HFF-Myc (cell line): Measurements from ENCODE around the gene CFAP45.

Experiments used
- DNase-seq: peaks from one replicate; pipeline ENCODE4 v3.0.0-alpha.2; 2011; ENCODE audit warnings: low read depth; ENCODE audit errors: extremely low read depth
- H3K4me3 ChIP-seq: replicated peaks from 2 replicates; pipeline ENCODE4 v1.5.1; 2011; ENCODE audit warnings: low read depth, mild to moderate bottlenecking, control low read depth, low read length
- TF ChIP-seq, protein P1 (sequence below): IDR thresholded peaks from 2 replicates; pipeline ENCODE4 v1.5.1; 2012; ENCODE audit warnings: mild to moderate bottlenecking, low read depth, low read length, control low read depth; ENCODE audit errors: missing control alignments

CFAP45 gene

DNA sequence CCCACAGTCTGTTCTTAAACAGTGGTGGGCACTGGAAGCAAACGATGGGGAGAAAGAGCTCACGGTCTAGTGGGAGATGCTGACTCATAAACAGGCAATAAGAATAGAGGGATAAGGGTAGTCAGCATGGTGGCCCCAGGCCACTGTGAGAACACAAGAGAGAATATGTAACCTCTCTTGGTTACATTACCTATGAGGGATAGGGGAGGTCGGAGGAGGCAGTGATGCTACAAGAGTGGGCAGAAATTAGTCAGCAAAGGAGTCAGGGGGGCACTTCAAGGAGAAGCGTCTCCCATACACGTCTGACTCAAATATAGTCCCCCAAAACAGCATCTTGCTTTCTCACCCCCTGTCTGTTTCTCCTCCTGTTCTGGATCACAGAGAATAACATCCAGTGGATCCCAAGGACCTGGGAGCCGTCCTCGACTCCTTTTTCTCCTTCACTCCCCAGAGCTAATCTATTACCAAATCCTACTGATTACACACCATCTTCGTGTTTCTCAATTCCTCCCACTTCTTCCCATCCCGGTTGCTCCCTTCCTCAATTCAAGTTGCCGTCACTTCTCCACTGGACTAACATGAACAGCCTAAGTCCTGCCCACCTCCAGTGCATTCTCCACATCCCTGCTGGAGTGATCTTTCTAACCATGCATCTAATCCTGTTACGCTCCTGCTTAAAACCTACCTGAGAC lies 71.2 kb downstream of the CFAP45 start:
- TF ChIP-seq, protein P1, sequence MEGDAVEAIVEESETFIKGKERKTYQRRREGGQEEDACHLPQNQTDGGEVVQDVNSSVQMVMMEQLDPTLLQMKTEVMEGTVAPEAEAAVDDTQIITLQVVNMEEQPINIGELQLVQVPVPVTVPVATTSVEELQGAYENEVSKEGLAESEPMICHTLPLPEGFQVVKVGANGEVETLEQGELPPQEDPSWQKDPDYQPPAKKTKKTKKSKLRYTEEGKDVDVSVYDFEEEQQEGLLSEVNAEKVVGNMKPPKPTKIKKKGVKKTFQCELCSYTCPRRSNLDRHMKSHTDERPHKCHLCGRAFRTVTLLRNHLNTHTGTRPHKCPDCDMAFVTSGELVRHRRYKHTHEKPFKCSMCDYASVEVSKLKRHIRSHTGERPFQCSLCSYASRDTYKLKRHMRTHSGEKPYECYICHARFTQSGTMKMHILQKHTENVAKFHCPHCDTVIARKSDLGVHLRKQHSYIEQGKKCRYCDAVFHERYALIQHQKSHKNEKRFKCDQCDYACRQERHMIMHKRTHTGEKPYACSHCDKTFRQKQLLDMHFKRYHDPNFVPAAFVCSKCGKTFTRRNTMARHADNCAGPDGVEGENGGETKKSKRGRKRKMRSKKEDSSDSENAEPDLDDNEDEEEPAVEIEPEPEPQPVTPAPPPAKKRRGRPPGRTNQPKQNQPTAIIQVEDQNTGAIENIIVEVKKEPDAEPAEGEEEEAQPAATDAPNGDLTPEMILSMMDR, result no peak
- no peak for DNase-seq
- H3K4me3 ChIP-seq, result no peak overlapping the region

DNA sequence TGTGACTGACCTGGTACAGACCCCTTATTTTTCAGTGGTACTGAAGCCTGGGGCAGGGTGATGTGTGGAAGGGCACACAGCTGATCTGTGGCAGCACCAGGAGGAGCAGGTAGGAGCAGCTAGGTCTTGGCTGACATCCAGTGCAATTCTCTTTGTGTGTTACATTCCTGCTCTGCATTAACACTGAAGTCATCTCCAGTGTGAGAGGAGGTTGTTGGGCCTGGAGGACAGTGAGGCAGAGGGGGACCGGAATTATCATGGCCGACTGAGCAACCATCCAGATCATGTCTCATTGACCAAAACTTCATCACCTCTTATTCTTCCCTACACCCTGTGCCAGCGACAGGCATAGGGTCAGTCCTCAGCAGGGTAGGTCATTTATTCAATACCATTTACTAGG lies 71.8 kb downstream of the CFAP45 start:
- no peak for DNase-seq
- TF ChIP-seq, protein P1, result no peak
- no peak overlapping the region for H3K4me3 ChIP-seq

DNA sequence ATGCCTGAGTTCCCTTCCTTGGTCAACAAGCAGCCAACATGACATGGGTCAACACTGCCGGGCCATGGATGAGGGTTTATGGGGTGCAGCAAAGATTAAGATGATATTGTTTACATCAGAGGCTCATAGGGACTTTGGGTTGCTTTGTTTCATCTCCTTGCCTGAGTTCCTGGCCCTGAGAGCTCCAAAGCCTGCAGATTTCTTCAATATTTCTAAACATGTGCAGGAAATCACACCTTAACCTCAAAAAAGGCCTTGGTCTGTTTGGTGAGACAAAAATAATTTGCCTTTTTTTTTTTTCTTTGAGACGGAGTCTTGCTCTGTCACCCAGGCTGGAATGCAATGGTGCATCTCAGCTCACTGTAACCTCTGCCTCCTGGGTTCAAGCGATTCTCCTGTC lies 72.4 kb downstream of the CFAP45 start:
- H3K4me3 ChIP-seq, result no peak overlapping the region
- no peak for DNase-seq
- TF ChIP-seq, protein P1, result no peak

DNA sequence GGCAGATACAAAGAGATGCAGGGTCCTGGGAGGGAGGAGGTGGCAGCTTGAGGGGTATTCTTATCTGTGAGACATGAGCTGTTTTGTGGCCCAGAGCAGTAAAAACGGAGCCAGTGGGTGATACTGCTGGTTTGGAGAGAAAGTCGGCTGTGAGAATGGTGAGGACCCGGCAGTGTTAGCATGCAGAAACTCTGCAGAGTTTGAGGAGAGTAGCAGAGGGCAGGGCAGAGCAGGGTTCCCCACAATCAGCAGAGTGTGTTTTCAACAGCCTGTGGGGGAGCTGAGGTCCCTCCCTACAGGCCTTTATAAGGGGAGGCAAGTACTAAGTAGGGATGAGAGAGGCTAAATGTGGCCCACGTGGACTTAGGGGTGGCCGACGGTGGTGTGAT lies 72.9 kb downstream of the CFAP45 start:
- TF ChIP-seq, protein P1, result no peak
- DNase-seq, result no peak
- H3K4me3 ChIP-seq, result no peak overlapping the region

DNA sequence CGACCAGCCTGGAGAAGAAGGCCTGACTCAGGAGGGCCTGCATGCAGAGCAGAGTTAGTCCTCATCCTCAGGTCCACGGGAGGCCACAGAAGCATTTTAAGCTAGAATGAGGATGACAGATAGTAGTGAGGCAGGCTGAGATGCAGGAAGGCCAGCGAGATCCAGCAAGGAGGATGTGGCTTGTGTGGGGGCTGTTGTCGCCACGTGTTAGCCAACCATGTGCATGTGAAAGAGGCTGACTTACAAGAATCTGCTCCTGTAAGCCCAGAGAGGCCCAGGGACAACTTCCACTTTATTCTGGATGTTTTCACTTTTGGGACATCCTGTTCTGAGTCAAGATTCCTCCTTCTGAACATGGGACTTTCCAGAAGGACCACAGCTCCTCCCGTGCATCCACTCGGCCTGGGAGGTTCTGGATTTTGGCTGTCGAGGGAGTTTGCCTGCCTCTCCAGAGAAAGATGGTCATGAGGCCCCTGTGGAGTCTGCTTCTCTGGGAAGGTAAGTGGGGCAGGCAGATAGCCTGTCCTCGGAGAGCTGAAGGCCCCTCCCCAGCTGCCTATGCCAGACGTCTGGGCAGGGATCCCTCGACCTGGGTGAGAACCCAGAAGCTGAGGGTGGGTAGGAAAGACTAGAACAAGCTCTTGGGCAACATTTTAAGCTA lies 73.4 kb downstream of the CFAP45 start, which contains the start of gene SLAMF8:
Gene SLAMF8 (plus strand): TSS at position 433 of the 661 bp plus-strand sequence. CDS start 26 bp downstream, at position 459.
- TF ChIP-seq, protein P1, result no peak
- H3K4me3 ChIP-seq, result no peak within 1 kb of the TSS
- DNase-seq, result no peak

DNA sequence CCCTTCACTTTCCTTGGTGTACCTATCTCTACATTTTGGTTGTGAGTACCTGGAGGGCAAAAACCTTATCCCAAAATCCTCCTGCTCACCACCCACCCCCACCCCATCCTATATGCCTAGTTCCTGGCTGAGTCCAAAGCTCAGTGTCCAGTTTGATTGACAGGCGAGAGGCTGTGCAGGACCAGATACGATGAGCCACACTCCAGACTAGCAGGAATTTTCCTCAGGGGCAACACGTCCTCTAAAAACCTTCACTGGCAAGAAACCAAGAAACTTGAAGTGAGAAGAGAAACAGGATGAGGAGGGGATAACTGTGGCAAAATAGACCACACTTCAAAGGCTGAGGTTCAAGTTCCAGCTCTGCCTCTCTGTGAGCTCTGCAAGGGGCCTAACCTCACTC lies 74.4 kb downstream of the CFAP45 start:
- no peak overlapping the region for H3K4me3 ChIP-seq
- DNase-seq, result no peak
- TF ChIP-seq, protein P1, result no peak
